HG03354 (cell line): ENCODE data around the gene SPATA20.

Experiments used
- ATAC-seq: cut with Tn5 transposase; IDR thresholded peaks from one replicate; pipeline ENCODE4 v1.9.1; 2021; ENCODE audit warnings: mild to moderate bottlenecking; ENCODE audit not compliant: unreplicated experiment, poor library complexity, severe bottlenecking

The SPATA20 gene

DNA sequence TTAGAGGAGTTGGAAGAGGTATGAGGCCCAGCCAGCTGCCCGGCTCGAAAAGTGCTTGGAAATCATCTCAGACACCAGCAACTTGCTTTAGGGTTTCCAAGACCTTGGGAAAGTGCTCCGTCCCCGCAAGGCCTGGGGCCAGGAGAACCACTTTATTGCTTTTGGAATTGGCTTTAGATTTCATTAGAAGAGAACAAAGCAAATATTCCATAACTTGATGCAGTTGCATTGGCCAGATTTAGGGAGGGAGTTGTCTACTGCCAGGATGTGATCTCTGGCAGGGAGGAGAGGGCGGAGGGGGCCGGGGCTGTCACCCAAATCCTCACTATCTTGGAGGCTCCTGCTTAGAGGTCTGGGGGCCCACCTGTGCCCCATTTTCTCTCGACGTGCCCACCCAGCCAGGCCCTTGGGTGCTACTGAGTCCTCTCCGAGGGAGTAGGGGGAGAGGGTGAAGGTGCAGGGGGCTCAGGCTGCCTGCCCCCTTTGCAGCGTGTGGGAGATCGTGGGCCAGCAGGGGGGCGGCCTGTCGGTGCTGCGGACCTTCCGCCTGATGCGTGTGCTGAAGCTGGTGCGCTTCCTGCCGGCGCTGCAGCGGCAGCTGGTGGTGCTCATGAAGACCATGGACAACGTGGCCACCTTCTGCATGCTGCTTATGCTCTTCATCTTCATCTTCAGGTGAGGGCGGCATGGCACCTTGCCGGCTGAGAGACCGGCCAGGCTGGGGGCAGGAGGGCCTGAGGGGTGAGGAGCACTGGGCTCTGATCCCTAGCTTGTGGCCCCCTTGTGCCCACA, 44.2 kb downstream of the SPATA20 start:
- no peak for ATAC-seq

DNA sequence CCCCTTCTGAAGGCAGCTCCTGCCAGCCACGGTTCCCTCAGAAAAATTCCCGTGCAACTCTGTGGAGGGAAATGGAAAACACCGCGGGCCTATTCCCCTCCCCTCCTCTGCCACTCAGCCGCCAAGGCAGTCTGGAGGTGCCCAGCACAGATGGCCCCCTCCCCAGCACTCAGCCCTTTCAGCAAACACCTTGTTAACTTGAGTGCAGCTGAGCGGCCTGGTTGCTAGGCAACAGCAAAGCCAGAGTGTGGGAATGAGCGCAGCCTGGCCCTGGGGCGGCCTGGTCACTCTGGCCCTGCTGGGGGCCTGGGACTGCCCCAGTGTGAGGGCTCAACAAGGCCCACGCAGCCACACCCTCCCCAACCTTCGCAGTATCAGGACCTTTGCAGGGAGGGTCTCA, 46.3 kb downstream of the SPATA20 start:
- no peak for ATAC-seq

- ATAC-seq = no peak
These were observed 47.3 kb downstream of the SPATA20 start for GRCh38 chr17:50594128-50594823.

DNA sequence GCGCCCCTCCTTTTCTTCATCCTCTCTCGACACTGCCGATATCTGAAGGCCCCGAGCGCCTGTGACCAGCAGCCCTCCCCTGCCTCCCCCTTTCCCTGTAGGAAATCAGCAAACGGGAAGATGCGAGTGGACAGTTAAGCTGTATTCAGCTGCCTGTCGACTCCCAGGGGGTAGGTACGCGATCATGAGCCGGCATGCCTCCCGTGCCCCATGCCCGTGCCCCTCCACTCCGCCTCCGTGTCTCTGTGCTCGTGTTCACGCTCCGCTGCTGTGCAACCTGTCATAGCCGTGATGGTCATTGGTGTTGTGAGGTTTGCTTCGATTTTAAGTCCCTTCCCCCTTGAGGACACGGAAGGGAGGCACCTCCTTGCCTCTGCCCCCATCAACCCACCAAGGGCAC, 47.9 kb downstream of the SPATA20 start:
- ATAC-seq = no peak

DNA sequence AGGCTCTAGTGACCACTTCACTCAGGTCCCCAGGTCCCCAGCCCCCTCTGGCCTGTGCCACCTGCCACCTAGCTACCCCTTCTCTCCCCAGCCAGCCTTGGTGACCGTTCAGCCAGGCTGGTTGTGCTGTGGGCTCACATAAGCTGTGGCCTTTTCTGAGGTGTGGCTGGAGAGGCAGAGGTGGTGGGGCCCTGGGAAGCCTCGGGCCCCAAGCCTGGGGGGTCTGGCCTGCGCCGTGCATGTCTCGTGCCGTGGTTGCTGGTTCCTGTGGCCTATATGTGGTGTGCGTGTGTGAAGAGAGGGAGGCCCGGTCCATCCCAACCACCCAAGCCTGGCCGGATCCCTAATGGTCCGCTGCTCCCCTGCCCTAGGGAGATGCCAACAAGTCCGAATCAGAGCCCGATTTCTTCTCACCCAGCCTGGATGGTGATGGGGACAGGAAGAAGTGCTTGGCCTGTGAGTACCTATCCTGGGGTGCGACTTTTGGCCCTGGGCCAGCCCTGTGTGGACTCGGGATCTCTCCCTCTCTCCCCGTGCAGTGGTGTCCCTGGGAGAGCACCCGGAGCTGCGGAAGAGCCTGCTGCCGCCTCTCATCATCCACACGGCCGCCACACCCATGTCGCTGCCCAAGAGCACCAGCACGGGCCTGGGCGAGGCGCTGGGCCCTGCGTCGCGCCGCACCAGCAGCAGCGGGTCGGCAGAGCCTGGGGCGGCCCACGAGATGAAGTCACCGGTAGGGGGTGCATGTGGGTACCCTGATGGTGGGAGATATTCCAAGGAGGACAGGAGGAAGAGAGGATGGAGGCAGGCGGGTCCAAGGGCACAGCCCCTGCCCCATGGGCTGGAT, 49.4 kb downstream of the SPATA20 start:
- no peak for ATAC-seq

DNA sequence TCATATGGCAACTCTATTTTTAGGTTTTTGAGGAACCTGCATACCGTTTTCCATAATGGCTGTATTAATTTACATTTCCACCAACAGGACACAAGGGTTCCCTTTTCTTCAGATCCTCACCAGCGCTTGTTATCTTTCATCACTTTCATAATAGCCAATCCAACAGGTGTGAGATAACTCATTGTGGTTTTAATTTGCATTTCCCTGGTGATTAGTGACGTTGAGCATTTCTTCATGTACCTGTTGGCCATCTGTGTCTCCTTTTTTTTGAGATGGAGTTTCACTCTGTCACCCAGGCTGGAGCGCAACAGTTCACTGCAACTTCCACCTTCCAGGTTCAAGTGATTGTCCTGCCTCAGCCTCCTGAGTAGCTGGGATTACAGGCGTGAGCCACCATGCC, 51.5 kb downstream of the SPATA20 start:
- no peak for ATAC-seq

DNA sequence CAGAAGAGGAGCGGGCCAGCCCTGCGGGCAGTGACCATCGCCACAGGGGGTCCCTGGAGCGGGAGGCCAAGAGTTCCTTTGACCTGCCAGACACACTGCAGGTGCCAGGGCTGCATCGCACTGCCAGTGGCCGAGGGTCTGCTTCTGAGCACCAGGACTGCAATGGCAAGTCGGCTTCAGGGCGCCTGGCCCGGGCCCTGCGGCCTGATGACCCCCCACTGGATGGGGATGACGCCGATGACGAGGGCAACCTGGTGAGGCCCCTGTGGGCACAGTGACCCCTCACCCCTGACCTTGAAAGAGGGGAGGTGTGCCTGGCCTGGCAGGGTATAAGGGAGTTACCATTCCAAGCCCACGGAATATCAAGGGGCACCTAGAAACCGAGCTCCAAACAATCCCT, 52.6 kb downstream of the SPATA20 start:
- ATAC-seq = no peak

DNA sequence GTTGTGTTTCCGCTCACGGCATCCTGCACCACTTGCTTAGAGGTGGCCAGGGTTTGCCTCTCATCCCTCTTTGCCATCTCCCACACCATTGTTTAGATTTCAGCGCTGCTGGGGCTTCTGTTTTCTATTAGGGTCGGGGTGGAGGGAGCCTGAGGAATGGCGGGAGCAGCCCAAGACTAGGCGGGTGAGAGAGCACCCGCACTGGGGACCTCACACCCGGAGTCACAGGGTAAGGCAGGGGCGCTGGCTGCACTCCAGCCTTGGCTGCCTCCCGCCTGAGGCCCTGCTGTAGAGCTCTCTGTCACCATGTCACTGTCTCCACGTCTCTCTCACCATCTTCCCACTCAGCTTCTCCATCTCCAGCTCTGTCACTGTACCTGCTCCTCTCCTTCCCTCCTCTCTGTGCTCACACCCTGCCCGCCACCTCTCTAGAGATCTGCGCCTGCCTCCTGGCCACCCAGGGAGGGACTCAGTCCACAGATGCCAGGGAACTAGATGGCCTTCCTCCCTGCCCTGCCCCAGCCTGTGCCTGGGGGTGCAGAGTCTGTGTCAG, 54.9 kb downstream of the SPATA20 start:
- ATAC-seq = no peak

GRCh38 chr17:50602836-50603235, 55.9 kb downstream of the SPATA20 start:
- no peak for ATAC-seq

DNA sequence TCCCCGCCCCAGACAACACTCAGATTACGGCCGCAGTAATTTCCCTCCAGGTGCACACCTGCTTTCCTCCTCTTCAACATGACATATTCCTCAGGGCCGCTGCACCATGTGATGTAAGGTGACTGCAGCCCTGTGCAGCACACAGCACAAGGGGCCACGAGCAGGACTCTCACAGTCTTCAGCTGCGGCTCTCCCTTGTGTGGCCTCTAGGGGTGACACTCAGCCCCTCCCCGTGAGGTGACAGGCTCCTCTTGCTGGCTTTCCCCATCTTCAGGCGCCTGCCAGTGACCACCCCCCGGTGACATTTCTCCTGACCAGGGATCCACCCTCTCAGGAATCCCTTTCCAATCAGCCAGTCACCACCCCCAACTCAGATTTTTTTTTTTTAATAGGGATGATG, 56.4 kb downstream of the SPATA20 start:
- ATAC-seq = no peak

GRCh38 chr17:50604513-50604912, 57.5 kb downstream of the SPATA20 start:
- no peak for ATAC-seq

GRCh38 chr17:50605429-50605828, 58.5 kb downstream of the SPATA20 start:
- ATAC-seq = no peak
